Neuronal stem cell (in vitro differentiated cells): ENCODE data around the gene PLXDC1.
A peak's percentile ranks its signal among the peaks of the same experiment; 100 is the strongest.

ENCODE experiments used
- DNase-seq: peaks from one replicate; pipeline ENCODE4 v3.0.0-alpha.2; 2013; ENCODE audit warnings: low spot score
- H2AFZ ChIP-seq: one replicate; pipeline ENCODE4 v1.6.1; 2013; ENCODE audit warnings: mild to moderate bottlenecking, low read length, inconsistent platforms
- H2AK5ac ChIP-seq: 2 replicates; pipeline ENCODE4 v1.6.1; 2013; ENCODE audit warnings: low read depth, mild to moderate bottlenecking, inconsistent platforms, low read length, moderate library complexity, mixed read lengths
- H2BK120ac ChIP-seq: 2 replicates; pipeline ENCODE4 v1.6.1; 2013; ENCODE audit warnings: low read depth, mild to moderate bottlenecking, inconsistent platforms, low read length, moderate library complexity, mixed read lengths
- H2BK12ac ChIP-seq: one replicate; pipeline ENCODE4 v1.6.1; 2013; ENCODE audit warnings: low read length, inconsistent platforms
- H2BK15ac ChIP-seq: 2 replicates; pipeline ENCODE4 v1.6.1; 2013; ENCODE audit warnings: mild to moderate bottlenecking, low read length, inconsistent platforms, mixed read lengths
- H2BK5ac ChIP-seq: one replicate; pipeline ENCODE4 v1.6.1; 2013; ENCODE audit warnings: inconsistent platforms, mild to moderate bottlenecking, low read length, moderate library complexity
- H3K14ac ChIP-seq: one replicate; pipeline ENCODE4 v1.6.1; 2013; ENCODE audit warnings: low read length, inconsistent platforms
- H3K18ac ChIP-seq: 2 replicates; pipeline ENCODE4 v1.6.1; 2013; ENCODE audit warnings: low read length, inconsistent platforms
- H3K23ac ChIP-seq: 2 replicates; pipeline ENCODE4 v1.6.1; 2013; ENCODE audit warnings: low read depth, mild to moderate bottlenecking, mixed read lengths, low read length, inconsistent platforms; ENCODE audit not compliant: poor library complexity
- H3K27ac ChIP-seq: replicated peaks from 3 replicates; pipeline ENCODE4 v1.5.1; 2013; ENCODE audit warnings: low read length, inconsistent platforms
- H3K27me3 ChIP-seq, 3 experiments: 2 replicates each; pipeline ENCODE4 v1.6.1; 2013; ENCODE audit warnings: low read length in 3 of 3, mild to moderate bottlenecking in 2 of 3, inconsistent platforms in 1 of 3, low read depth in 1 of 3, mixed read lengths in 1 of 3, moderate library complexity in 1 of 3; ENCODE audit not compliant: control insufficient read depth in 3 of 3, insufficient read depth in 3 of 3
- H3K36me3 ChIP-seq, 2 donors: replicated peaks in 1 of 2; 2 replicates each; pipeline ENCODE4 v1.6.1; 2013; ENCODE audit warnings: low read length in 2 of 2; ENCODE audit not compliant: control insufficient read depth in 2 of 2, insufficient read depth in 2 of 2
- H3K4ac ChIP-seq: 2 replicates; pipeline ENCODE4 v1.6.1; 2013; ENCODE audit warnings: inconsistent platforms, mild to moderate bottlenecking, low read length, moderate library complexity
- H3K4me1 ChIP-seq, 2 donors: 1 replicate in 1 of 2; 2 replicates in 1 of 2; pipeline ENCODE4 v1.6.1; 2013; ENCODE audit warnings: low read length in 2 of 2, low read depth in 1 of 2; ENCODE audit not compliant: control insufficient read depth in 2 of 2, insufficient read depth in 1 of 2
- H3K4me2 ChIP-seq: one replicate; pipeline ENCODE4 v1.6.1; 2013; ENCODE audit warnings: mild to moderate bottlenecking, low read length, inconsistent platforms; ENCODE audit not compliant: insufficient read depth, poor library complexity, severe bottlenecking
- H3K4me3 ChIP-seq, 2 donors: 2 replicates each; pipeline ENCODE4 v1.5.1; 2013; ENCODE audit warnings: low read length in 2 of 2, mild to moderate bottlenecking in 2 of 2, inconsistent platforms in 1 of 2, moderate library complexity in 1 of 2
- H3K79me1 ChIP-seq: one replicate; pipeline ENCODE4 v1.6.1; 2013; ENCODE audit warnings: low read depth, mild to moderate bottlenecking, inconsistent platforms, low read length, moderate library complexity
- H3K9ac ChIP-seq: one replicate; pipeline ENCODE4 v1.6.1; 2013; ENCODE audit warnings: mild to moderate bottlenecking, low read depth, low read length, inconsistent platforms; ENCODE audit not compliant: poor library complexity
- H3K9me3 ChIP-seq, 2 donors: replicated peaks in 1 of 2; 2 replicates each; pipeline versions ENCODE3 to v1.6.1; 2013; ENCODE audit warnings: low read length in 2 of 2, mild to moderate bottlenecking in 2 of 2, inconsistent platforms in 1 of 2, low read depth in 1 of 2, mixed read lengths in 1 of 2, moderate library complexity in 1 of 2; ENCODE audit not compliant: control insufficient read depth in 2 of 2, insufficient read depth in 1 of 2
- H4K8ac ChIP-seq: one replicate; pipeline ENCODE4 v1.6.1; 2013; ENCODE audit warnings: low read depth, mild to moderate bottlenecking, inconsistent platforms, low read length, moderate library complexity
- H4K91ac ChIP-seq: one replicate; pipeline ENCODE4 v1.6.1; 2013; ENCODE audit warnings: low read length, low read depth, mild to moderate bottlenecking, inconsistent platforms; ENCODE audit not compliant: poor library complexity
- WGBS, 2 donors: extraction: QIAGEN DNeasy Blood & Tissue Kit; methylation state at CpG; one replicate each; pipeline ENCODE4 v1.1.7; 2013; ENCODE audit warnings: missing lambda C conversion rate in 2 of 2, mixed read lengths in 1 of 2; ENCODE audit not compliant: insufficient read length in 2 of 2, insufficient replicate concordance in 1 of 2; ENCODE audit errors: extremely low coverage in 2 of 2; 5-methylcytosine and 5-hydroxymethylcytosine counted together

The PLXDC1 gene

DNA sequence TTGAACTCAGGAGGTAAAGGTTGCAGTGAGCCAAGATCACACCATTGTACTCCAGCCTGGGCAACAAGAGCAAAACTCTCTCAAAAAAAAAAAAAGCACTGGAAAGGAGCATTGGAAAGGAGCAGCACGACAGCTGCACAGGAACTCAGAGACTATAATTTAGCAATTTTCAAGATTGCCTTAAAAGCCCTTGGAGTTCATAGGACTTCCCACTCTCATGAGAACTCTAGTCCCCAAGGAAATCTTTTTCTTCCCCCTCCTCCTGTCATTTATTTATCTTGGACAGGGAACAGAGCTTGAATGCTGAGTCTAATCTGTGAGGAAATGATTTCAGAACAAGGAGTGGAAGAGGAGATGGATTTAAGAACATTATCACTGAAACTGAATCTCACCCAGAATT, 69.0 kb downstream of the PLXDC1 start:
- Histone ChIP-seq H3K27me3 (no peaks in the 10 kb centered on the region), H2BK5ac (no peak overlapping the region), H3K18ac (no peak overlapping the region), H3K23ac (no peak overlapping the region), H3K4me1 (peaks cover 0 to 8% of the 10 kb centered on the region in 2 donors), H3K79me1 (no peaks in the 10 kb centered on the region), H2BK12ac (no peak overlapping the region), H3K27ac (no peak overlapping the region), H3K4me3 (no peak overlapping the region), H2AK5ac (no peak overlapping the region), H3K4ac (no peak overlapping the region), H2BK15ac (no peak overlapping the region), H3K36me3 (no peaks in the 10 kb centered on the region), H2BK120ac (no peak overlapping the region), H2AFZ (no peak overlapping the region), H4K91ac (no peak overlapping the region), H3K9ac (no peak overlapping the region), H4K8ac (no peak overlapping the region), H3K14ac (no peak overlapping the region), H3K4me2 (no peak overlapping the region), H3K9me3 (no peaks in the 10 kb centered on the region)
- no peak for DNase-seq
- WGBS, 2 donors, result no CpG with 5 or more reads among the region's 1 CpG

GRCh38 chr17:39081851-39082250, 69.6 kb downstream of the PLXDC1 start:
- H3K79me1 ChIP-seq, result no peaks in the 10 kb centered on the region
- no peak overlapping the region for H3K4ac ChIP-seq
- H3K36me3 ChIP-seq, result no peaks in the 10 kb centered on the region
- no peak overlapping the region for H2BK12ac ChIP-seq
- H3K4me1 ChIP-seq, result peaks cover 0 to 8% of the 10 kb centered on the region in 2 donors
- H3K23ac ChIP-seq, result no peak overlapping the region
- no peak overlapping the region for H3K18ac ChIP-seq
- H2BK5ac ChIP-seq, result no peak overlapping the region
- no peak overlapping the region for H4K8ac ChIP-seq
- no peak for DNase-seq
- no peak overlapping the region for H3K4me2 ChIP-seq
- no peak overlapping the region for H2BK120ac ChIP-seq
- no peak overlapping the region for H2BK15ac ChIP-seq
- no peak overlapping the region for H3K14ac ChIP-seq
- H3K4me3 ChIP-seq, result no peak overlapping the region
- H2AK5ac ChIP-seq, result no peak overlapping the region
- WGBS, 2 donors, result no CpG with 5 or more reads among the region's 1 CpG
- H2AFZ ChIP-seq, result no peak overlapping the region
- H3K9ac ChIP-seq, result no peak overlapping the region
- H3K27ac ChIP-seq, result no peak overlapping the region
- no peak overlapping the region for H4K91ac ChIP-seq
- H3K9me3 ChIP-seq, result no peaks in the 10 kb centered on the region
- no peaks in the 10 kb centered on the region for H3K27me3 ChIP-seq

DNA sequence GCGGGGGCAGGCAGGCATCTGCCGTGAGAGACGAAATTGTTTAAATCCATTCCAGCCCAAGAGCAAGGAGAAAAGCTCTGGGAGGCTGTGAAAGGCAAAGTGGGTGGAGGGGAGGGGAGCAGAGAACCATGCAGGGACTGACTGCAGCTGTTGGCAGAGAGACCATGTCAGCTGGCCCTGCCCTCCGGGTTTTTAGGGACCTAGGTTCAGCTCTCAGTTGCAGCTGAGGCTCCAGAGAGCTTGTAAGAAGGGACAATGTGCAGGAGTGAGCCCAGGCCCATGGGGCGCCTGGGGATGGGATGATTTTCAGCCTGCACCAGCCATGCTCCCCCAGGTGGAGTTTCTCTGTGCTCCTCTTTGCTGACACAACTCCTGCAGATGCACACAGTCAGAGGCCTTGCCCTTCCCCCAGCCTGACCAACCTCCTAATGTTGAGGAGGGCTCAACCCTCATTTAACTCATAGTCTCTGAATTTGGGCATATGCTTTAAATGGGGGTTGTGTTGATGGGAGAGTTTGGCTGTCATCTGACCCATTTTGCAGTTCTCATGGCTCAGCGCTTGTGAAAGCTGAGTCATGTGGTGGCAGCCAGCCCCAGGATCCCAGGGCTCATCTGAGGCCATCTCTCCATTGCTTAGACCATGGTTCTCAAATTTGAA, 70.9 kb downstream of the PLXDC1 start:
- H3K23ac ChIP-seq, result no peak overlapping the region
- H2BK5ac ChIP-seq, result no peak overlapping the region
- H3K4me2 ChIP-seq, result no peak overlapping the region
- no peak overlapping the region for H2BK120ac ChIP-seq
- H3K14ac ChIP-seq, result no peak overlapping the region
- no peak overlapping the region for H2BK15ac ChIP-seq
- H3K9me3 ChIP-seq, result no peaks in the 10 kb centered on the region
- H3K36me3 ChIP-seq, result no peaks in the 10 kb centered on the region
- no peak overlapping the region for H4K91ac ChIP-seq
- H3K27me3 ChIP-seq, result no peaks in the 10 kb centered on the region
- DNase-seq, result no peak
- H4K8ac ChIP-seq, result no peak overlapping the region
- H3K4me1 ChIP-seq, result peaks cover 0 to 8% of the 10 kb centered on the region in 2 donors
- WGBS, 2 donors, result no CpG with 5 or more reads among the region's 6 CpGs
- no peak overlapping the region for H2AK5ac ChIP-seq
- H2AFZ ChIP-seq, result peak overlapping the region; percentile 10
- no peak overlapping the region for H3K9ac ChIP-seq
- H3K18ac ChIP-seq, result peak overlapping the region; percentile 69
- H3K79me1 ChIP-seq, result no peaks in the 10 kb centered on the region
- H3K27ac ChIP-seq, result peak overlapping the region; percentile 36
- no peak overlapping the region for H3K4ac ChIP-seq
- no peak overlapping the region for H2BK12ac ChIP-seq
- no peak overlapping the region for H3K4me3 ChIP-seq

GRCh38 chr17:39079836-39080235, 71.6 kb downstream of the PLXDC1 start:
- H4K8ac ChIP-seq, result no peak overlapping the region
- H2BK12ac ChIP-seq, result no peak overlapping the region
- no peaks in the 10 kb centered on the region for H3K9me3 ChIP-seq
- H2BK120ac ChIP-seq, result no peak overlapping the region
- no peaks in the 10 kb centered on the region for H3K27me3 ChIP-seq
- no peak overlapping the region for H2BK15ac ChIP-seq
- H4K91ac ChIP-seq, result no peak overlapping the region
- H3K4ac ChIP-seq, result no peak overlapping the region
- DNase-seq, result no peak
- H3K9ac ChIP-seq, result no peak overlapping the region
- no peaks in the 10 kb centered on the region for H3K79me1 ChIP-seq
- H3K18ac ChIP-seq, result peak overlapping the region; percentile 34
- H2AFZ ChIP-seq, result no peak overlapping the region
- no peak overlapping the region for H3K27ac ChIP-seq
- no peaks in the 10 kb centered on the region for H3K36me3 ChIP-seq
- H3K4me1 ChIP-seq, result peaks cover 0 to 8% of the 10 kb centered on the region in 2 donors
- no peak overlapping the region for H2AK5ac ChIP-seq
- WGBS, 2 donors, result no CpG with 5 or more reads among the region's 1 CpG
- no peak overlapping the region for H2BK5ac ChIP-seq
- no peak overlapping the region for H3K4me2 ChIP-seq
- no peak overlapping the region for H3K4me3 ChIP-seq
- H3K23ac ChIP-seq, result no peak overlapping the region
- no peak overlapping the region for H3K14ac ChIP-seq
